Testis (tissue), 2 donors: ENCODE data around the gene DCAF12.

ENCODE experiments used
- POLR2A ChIP-seq: fragments of 450-650 bp; IDR thresholded peaks from one replicate; pipeline ENCODE4 v1.6.1; 2017; ENCODE audit warnings: antibody characterized with exemption, mild to moderate bottlenecking, moderate library complexity
- TF ChIP-seq, protein P1 (sequence below), 3 experiments: fragments of 450-650 bp in 2 of 3; fragments of 200-600 bp in 1 of 3; sonication (generic) in 1 of 3; IDR thresholded peaks; one replicate each; pipeline ENCODE4 v1.5.1; 2016 to 2019; ENCODE audit warnings: antibody characterized with exemption in 3 of 3, mild to moderate bottlenecking in 2 of 3, moderate library complexity in 1 of 3

DNA sequence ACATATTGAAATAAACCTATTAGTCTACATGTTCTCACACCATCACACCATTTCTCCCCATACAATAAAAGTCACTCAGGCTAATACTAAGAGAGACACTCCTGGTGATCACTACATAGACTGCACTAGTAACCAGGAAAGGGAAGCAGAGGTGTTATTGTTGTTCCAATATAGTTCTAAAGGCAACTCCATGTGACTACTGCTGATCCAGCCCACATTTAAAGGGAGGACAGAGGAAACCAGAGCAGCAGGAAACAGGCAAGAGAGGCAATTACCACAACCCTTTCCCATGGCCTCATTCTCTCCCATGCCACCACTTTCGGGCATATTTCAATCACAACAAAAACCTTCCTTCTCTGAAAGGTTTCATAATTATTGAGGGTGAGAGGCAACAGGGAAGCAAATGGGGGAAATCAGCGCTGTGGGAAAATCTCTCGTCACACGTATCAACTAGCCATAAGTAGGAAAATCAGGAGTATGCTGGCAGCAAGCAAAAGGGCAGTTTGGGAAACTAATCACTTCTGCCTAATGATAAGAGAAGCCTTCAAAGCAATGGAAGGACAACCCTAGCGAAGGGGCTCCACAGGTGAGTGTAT lies 79.6 kb downstream of the DCAF12 start:
- TF ChIP-seq, protein P1, sequence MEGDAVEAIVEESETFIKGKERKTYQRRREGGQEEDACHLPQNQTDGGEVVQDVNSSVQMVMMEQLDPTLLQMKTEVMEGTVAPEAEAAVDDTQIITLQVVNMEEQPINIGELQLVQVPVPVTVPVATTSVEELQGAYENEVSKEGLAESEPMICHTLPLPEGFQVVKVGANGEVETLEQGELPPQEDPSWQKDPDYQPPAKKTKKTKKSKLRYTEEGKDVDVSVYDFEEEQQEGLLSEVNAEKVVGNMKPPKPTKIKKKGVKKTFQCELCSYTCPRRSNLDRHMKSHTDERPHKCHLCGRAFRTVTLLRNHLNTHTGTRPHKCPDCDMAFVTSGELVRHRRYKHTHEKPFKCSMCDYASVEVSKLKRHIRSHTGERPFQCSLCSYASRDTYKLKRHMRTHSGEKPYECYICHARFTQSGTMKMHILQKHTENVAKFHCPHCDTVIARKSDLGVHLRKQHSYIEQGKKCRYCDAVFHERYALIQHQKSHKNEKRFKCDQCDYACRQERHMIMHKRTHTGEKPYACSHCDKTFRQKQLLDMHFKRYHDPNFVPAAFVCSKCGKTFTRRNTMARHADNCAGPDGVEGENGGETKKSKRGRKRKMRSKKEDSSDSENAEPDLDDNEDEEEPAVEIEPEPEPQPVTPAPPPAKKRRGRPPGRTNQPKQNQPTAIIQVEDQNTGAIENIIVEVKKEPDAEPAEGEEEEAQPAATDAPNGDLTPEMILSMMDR (IDR thresholded peaks at IDR 0.05), result no peak
- no peak for TF ChIP-seq POLR2A
